Endodermal cell (in vitro differentiated cells): ENCODE results near the gene HACD1. TPM values are rescaled to one million over a fixed set of nuclear protein-coding genes. Genes with fewer than 3 reads are reported as not detected.

Experiments
- DNase-seq: peaks from one replicate; pipeline ENCODE4 v3.0.0-alpha.2; 2017
- H3K27ac ChIP-seq: 2 replicates; pipeline ENCODE4 v1.5.1; 2013; ENCODE audit warnings: mild to moderate bottlenecking, low read depth, low read length, moderate library complexity
- H3K27me3 ChIP-seq: 2 replicates; pipeline ENCODE4 v1.6.1; 2013; ENCODE audit warnings: mild to moderate bottlenecking, low read length, moderate library complexity; ENCODE audit not compliant: insufficient read depth, control insufficient read depth, poor library complexity, severe bottlenecking
- H3K36me3 ChIP-seq: 2 replicates; pipeline ENCODE4 v1.7.0; 2013; ENCODE audit warnings: mild to moderate bottlenecking, low read length, moderate library complexity; ENCODE audit not compliant: control insufficient read depth, insufficient read depth
- H3K4me1 ChIP-seq: one replicate; pipeline ENCODE4 v1.7.0; 2013; ENCODE audit warnings: low read length; ENCODE audit not compliant: control insufficient read depth, insufficient read depth
- H3K4me3 ChIP-seq: 2 replicates; pipeline ENCODE4 v1.5.1; 2013; ENCODE audit warnings: mild to moderate bottlenecking, low read length, moderate library complexity
- H3K9ac ChIP-seq: 2 replicates; pipeline ENCODE4 v1.6.1; 2013; ENCODE audit warnings: mild to moderate bottlenecking, low read length, moderate library complexity; ENCODE audit not compliant: poor library complexity, severe bottlenecking; ENCODE audit errors: extremely low read depth
- H3K9me3 ChIP-seq: 2 replicates; pipeline ENCODE4 v1.6.1; 2013; ENCODE audit warnings: mild to moderate bottlenecking, low read length, moderate library complexity; ENCODE audit not compliant: control insufficient read depth
- H3K27ac Mint-ChIP-seq: 2 replicates; pipeline ENCODE4 v1.8.0; 2020; ENCODE audit warnings: mixed read lengths
- H3K27me3 Mint-ChIP-seq: 2 replicates; pipeline ENCODE4 v1.8.0; 2021; ENCODE audit warnings: mild to moderate bottlenecking, mixed read lengths; ENCODE audit not compliant: insufficient read depth
- H3K36me3 Mint-ChIP-seq: 2 replicates; pipeline ENCODE4 v1.8.0; 2020; ENCODE audit warnings: low read depth, mixed read lengths
- H3K4me1 Mint-ChIP-seq: 2 replicates; pipeline ENCODE4 v1.8.0; 2020; ENCODE audit warnings: mixed read lengths
- H3K4me3 Mint-ChIP-seq: 2 replicates; pipeline ENCODE4 v1.8.0; 2020; ENCODE audit warnings: mild to moderate bottlenecking, moderate library complexity, mixed read lengths
- H3K9me3 Mint-ChIP-seq: 2 replicates; pipeline ENCODE4 v1.8.0; 2020; ENCODE audit warnings: mild to moderate bottlenecking, mixed read lengths
- WGBS, 2 experiments: methylation state at CpG; one replicate each; pipeline versions ENCODE4 v1.1.5 to v1.1.7; 2013; ENCODE audit warnings: missing lambda C conversion rate in 2 of 2, mixed read lengths in 1 of 2; ENCODE audit not compliant: insufficient coverage in 1 of 2, insufficient read length in 1 of 2; 5-methylcytosine and 5-hydroxymethylcytosine counted together
- total RNA-seq, 2 donors: library from RNA; stranded (reverse); fragmentation: NEBNext Ultra II Directional in 1 of 2; extraction: Animal tissue kit (Norgen Biotek cat#: 25700) in 1 of 2; gene quantifications; 2 replicates in 1 of 2; 3 replicates in 1 of 2; pipeline ENCODE4 v1.2.1, GENCODE V29; 2021
- TF ChIP-seq, protein P1 (sequence below): fragments of 200-600 bp; sonication (generic); conservative IDR thresholded peaks from 2 replicates; pipeline ENCODE4 v1.5.0; 2021; ENCODE audit warnings: antibody characterized with exemption, mild to moderate bottlenecking

Gene HACD1
- total RNA-seq, 2 donors from 2014 or later = 25.6 to 34.1 TPM

DNA sequence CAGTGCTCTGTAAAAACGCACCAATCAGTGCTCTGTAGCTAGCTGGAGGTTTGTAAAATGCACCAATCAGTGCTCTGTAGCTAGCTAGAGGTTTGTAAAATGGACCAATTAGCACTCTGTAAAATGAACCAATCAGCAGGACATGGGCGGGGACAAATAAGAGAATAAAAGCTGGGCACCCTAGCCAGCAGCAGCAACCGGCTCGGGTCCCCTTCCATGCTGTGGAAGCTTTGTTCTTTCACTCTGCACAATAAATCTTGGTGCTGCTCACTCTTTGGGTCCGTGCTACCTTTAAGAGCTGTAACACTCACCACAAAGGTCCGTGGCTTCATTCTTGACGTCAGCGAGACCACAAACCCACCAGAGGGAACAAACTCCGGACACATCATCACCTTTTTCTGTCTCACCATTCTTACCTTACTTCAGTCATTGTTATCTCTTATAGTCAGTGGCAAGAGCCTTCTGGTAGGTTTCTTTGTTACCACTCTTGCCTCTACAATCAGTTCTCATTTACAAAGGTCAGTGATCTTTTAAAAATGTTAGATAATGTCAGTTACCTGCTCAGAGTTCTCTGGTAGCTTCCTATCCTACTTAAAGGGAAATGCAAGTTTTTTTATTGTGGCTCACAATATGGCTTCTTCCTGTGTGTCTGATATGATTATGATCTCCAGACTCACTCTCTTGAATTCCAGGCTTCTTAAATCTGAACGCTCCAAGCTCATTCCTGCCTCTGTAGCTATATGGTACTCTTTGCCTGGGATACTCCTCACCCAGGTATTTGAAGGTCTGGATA lies 31.3 kb upstream of the HACD1 start:
- Mint-ChIP-seq H3K4me1 (peaks cover 33% of the 10 kb centered on the region), H3K27me3 (no peaks in the 10 kb centered on the region), H3K36me3 (peaks cover 43% of the 10 kb centered on the region), H3K4me3 (no peak overlapping the region), H3K27ac (no peak overlapping the region), H3K9me3 (peaks cover 19% of the 10 kb centered on the region)
- DNase-seq = no peak
- Histone ChIP-seq H3K36me3 (peaks cover 32% of the 10 kb centered on the region), H3K4me3 (no peak overlapping the region), H3K9ac (no peak overlapping the region), H3K4me1 (no peaks in the 10 kb centered on the region), H3K27me3 (no peaks in the 10 kb centered on the region), H3K9me3 (peaks cover 29% of the 10 kb centered on the region), H3K27ac (no peak overlapping the region)
- WGBS, 2 experiments = 94 to 95% methylated on average over 8 to 10 of the region's 10 CpGs
- TF ChIP-seq, protein P1, sequence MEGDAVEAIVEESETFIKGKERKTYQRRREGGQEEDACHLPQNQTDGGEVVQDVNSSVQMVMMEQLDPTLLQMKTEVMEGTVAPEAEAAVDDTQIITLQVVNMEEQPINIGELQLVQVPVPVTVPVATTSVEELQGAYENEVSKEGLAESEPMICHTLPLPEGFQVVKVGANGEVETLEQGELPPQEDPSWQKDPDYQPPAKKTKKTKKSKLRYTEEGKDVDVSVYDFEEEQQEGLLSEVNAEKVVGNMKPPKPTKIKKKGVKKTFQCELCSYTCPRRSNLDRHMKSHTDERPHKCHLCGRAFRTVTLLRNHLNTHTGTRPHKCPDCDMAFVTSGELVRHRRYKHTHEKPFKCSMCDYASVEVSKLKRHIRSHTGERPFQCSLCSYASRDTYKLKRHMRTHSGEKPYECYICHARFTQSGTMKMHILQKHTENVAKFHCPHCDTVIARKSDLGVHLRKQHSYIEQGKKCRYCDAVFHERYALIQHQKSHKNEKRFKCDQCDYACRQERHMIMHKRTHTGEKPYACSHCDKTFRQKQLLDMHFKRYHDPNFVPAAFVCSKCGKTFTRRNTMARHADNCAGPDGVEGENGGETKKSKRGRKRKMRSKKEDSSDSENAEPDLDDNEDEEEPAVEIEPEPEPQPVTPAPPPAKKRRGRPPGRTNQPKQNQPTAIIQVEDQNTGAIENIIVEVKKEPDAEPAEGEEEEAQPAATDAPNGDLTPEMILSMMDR = no peak

DNA sequence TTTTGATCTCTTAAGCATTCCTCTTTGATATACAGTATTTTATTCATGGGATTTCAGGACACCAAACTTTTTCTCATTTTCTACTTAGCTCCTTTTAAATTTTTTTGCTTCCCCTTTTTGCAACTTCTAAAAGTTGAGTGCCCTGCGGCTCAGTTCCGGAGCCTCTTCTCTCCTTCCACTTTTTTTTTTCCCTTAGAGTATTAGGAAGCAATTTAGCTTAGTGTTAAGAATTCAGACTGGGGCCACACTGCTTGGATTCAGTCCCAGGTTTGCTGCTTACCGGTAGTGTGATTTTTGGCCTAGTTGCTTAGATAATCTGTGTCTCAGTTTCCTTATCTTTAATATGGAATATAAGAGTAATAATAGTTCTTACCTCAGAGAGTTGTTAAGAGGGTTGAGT lies 30.2 kb upstream of the HACD1 start:
- peak overlapping the region; percentile 63 for H3K27ac Mint-ChIP-seq

DNA sequence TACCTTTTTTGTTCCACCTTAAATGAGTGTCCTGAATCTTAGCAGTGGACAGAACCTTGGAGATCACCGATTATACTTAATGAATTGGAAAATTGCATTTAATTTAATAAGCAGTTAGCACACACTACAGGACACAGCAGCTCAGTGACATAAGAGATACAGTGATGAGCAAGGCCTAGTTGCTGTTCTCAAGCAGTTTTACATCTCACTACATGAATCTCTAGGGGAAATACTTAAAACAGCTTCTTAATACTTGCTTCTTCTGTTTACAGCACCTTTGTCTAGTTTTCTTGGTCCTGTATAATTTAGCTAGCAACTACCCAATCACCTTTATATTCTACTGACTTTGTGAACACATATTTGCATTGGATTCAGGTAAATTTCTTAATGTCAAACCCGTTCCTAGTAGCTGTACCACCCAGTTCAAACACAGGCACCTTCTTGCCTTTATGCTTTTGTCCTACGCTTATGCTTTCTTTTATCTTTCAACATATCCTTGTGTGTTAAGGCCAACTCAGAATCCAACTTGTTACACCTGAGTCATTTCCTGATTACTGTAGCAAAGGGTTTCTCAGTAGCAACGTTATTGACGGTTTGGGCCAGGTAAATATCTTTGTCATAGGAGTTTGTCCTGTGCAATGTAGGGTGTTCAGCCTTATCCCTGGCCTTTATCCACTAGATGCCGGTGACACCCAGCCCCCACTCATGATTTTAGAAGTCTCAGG lies 28.6 kb upstream of the HACD1 start:
- Histone ChIP-seq H3K4me1 (no peaks in the 10 kb centered on the region), H3K9ac (no peak overlapping the region), H3K9me3 (peaks cover 12% of the 10 kb centered on the region), H3K27ac (no peak overlapping the region), H3K36me3 (peaks cover 26% of the 10 kb centered on the region), H3K4me3 (peak overlapping the region; percentile 93), H3K27me3 (no peaks in the 10 kb centered on the region)
- Mint-ChIP-seq H3K9me3 (no peaks in the 10 kb centered on the region), H3K4me1 (peaks cover 23% of the 10 kb centered on the region), H3K27ac (peak overlapping the region; percentile 24), H3K36me3 (peaks cover 20% of the 10 kb centered on the region), H3K4me3 (peak overlapping the region; percentile 99), H3K27me3 (no peaks in the 10 kb centered on the region)
- DNase-seq = no peak
- TF ChIP-seq, protein P1 = no peak
- WGBS, 2 experiments = 83 to 91% methylated on average over 3 to 6 of the region's 6 CpGs

More for the DNA sequence above, 30.2 kb upstream of the HACD1 start:
- Mint-ChIP-seq H3K4me1 (peaks cover 33% of the 10 kb centered on the region), H3K4me3 (no peak overlapping the region), H3K36me3 (peaks cover 32% of the 10 kb centered on the region), H3K9me3 (peaks cover 7% of the 10 kb centered on the region), H3K27me3 (no peaks in the 10 kb centered on the region)
- no peak overlapping the region for H3K4me3 ChIP-seq
- WGBS, 2 experiments = 100% methylated on average over 3 of the region's 3 CpGs; no CpG with 5 or more reads in 1 of the 2 experiments
- peaks cover 17% of the 10 kb centered on the region for H3K9me3 ChIP-seq
- H3K27ac ChIP-seq = no peak overlapping the region
- no peak for DNase-seq
- no peak overlapping the region for H3K9ac ChIP-seq
- TF ChIP-seq, protein P1 = no peak
- no peaks in the 10 kb centered on the region for H3K4me1 ChIP-seq
- H3K27me3 ChIP-seq = no peaks in the 10 kb centered on the region
- H3K36me3 ChIP-seq = peaks cover 26% of the 10 kb centered on the region
